Type B pancreatic cell (in vitro differentiated cells): ENCODE results near the gene GPR17. TPM values are rescaled to one million over a fixed set of nuclear protein-coding genes. Genes with fewer than 3 reads are reported as not detected.
A peak's percentile ranks its signal among the peaks of the same experiment; 100 is the strongest.

Source experiments
- DNase-seq: peaks from one replicate; pipeline ENCODE4 v3.0.0; 2021; ENCODE audit warnings: mixed read lengths; ENCODE audit not compliant: unreplicated experiment; ENCODE audit errors: extremely low spot score
- H3K27ac Mint-ChIP-seq: 2 replicates; pipeline ENCODE4 v1.8.0; 2021; ENCODE audit warnings: mild to moderate bottlenecking, mixed read lengths
- H3K27me3 Mint-ChIP-seq: 2 replicates; pipeline ENCODE4 v1.8.0; 2021; ENCODE audit warnings: mixed read lengths
- H3K36me3 Mint-ChIP-seq: 2 replicates; pipeline ENCODE4 v1.8.0; 2021; ENCODE audit warnings: mixed read lengths
- H3K4me1 Mint-ChIP-seq: one replicate; pipeline ENCODE4 v1.8.0; 2021; ENCODE audit warnings: mixed read lengths; ENCODE audit not compliant: unreplicated experiment
- H3K4me3 Mint-ChIP-seq: 2 replicates; pipeline ENCODE4 v1.8.0; 2021; ENCODE audit warnings: mild to moderate bottlenecking, mixed read lengths
- H3K9me3 Mint-ChIP-seq: 2 replicates; pipeline ENCODE4 v1.8.0; 2021; ENCODE audit warnings: mixed read lengths
- long read RNA-seq: library from polyadenylated mRNA; unstranded; transcript quantifications from one replicate; pipeline ENCODE4 v2.0.0, GENCODE V29; 2020
- total RNA-seq: library from RNA; stranded (reverse); gene quantifications from 2 replicates; pipeline ENCODE4 v1.2.1, GENCODE V29; 2021; ENCODE audit warnings: low replicate concordance
- TF ChIP-seq, protein P1 (sequence below): fragments of 200-600 bp; sonication (generic); conservative IDR thresholded peaks from 2 replicates; pipeline ENCODE4 v1.5.0; 2021; ENCODE audit warnings: antibody characterized with exemption, mild to moderate bottlenecking

Gene GPR17, protein sequence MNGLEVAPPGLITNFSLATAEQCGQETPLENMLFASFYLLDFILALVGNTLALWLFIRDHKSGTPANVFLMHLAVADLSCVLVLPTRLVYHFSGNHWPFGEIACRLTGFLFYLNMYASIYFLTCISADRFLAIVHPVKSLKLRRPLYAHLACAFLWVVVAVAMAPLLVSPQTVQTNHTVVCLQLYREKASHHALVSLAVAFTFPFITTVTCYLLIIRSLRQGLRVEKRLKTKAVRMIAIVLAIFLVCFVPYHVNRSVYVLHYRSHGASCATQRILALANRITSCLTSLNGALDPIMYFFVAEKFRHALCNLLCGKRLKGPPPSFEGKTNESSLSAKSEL
- total RNA-seq, result 0.19 TPM in 1 of 2 replicates, not detected in the other
- long read RNA-seq, result 0 reads

DNA sequence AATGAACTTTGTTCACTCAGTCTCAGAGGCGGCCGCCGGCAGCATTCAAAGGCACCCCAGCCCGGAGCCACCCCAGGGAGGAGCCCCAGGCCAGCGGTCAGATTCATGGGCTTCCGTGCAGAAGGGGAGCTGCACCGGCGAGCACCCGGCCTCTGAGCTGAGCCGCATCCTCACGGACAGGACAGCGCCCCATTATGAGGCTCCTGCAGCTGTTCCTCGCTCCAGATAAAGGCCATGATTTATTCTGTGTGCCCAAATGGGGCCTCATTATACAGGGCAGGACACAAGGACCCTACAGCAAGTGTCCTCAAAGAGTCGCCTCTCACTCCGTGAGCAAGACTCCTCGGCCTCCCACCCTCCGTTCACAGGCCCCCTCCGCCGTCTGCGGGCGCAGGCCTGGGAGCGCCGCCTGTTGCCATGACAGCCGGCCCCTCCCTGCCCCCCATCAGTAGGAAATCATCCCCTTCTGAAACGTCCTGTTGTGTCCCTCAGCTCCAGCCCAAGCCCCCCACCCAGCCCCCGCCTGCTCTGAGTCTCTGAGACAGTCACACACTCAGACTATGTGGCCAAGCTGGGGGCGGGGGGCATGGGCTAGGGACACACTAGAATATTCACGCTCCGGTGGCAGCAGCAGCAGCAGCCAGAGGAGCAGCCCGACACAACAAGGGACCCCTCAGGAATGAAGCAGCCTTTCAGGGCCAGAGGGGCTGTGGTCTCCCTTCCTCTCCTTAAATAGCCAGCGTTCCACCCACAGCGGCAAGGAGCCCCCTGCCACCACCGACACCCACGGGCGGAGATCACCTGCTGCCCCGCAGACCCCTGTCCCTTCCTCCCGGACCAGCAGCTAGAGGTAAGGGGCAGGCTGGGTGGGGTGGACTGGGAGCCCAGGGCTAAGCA lies at the start of gene GPR17:
Gene GPR17 (plus strand): TSS at position 759 of the 897 bp plus-strand sequence. CDS start 4,583 bp downstream, outside the sequence.
- peaks cover 9% of the 10 kb centered on the region for H3K4me1 Mint-ChIP-seq
- DNase-seq, result no peak
- H3K36me3 Mint-ChIP-seq, result no peaks in the 10 kb centered on the region
- TF ChIP-seq, protein P1, sequence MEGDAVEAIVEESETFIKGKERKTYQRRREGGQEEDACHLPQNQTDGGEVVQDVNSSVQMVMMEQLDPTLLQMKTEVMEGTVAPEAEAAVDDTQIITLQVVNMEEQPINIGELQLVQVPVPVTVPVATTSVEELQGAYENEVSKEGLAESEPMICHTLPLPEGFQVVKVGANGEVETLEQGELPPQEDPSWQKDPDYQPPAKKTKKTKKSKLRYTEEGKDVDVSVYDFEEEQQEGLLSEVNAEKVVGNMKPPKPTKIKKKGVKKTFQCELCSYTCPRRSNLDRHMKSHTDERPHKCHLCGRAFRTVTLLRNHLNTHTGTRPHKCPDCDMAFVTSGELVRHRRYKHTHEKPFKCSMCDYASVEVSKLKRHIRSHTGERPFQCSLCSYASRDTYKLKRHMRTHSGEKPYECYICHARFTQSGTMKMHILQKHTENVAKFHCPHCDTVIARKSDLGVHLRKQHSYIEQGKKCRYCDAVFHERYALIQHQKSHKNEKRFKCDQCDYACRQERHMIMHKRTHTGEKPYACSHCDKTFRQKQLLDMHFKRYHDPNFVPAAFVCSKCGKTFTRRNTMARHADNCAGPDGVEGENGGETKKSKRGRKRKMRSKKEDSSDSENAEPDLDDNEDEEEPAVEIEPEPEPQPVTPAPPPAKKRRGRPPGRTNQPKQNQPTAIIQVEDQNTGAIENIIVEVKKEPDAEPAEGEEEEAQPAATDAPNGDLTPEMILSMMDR, result no peak
- peaks cover 3% of the 10 kb centered on the region for H3K27me3 Mint-ChIP-seq
- H3K27ac Mint-ChIP-seq, result no peak within 1 kb of the TSS
- no peak within 1 kb of the TSS for H3K4me3 Mint-ChIP-seq
- H3K9me3 Mint-ChIP-seq, result no peaks in the 10 kb centered on the region

DNA sequence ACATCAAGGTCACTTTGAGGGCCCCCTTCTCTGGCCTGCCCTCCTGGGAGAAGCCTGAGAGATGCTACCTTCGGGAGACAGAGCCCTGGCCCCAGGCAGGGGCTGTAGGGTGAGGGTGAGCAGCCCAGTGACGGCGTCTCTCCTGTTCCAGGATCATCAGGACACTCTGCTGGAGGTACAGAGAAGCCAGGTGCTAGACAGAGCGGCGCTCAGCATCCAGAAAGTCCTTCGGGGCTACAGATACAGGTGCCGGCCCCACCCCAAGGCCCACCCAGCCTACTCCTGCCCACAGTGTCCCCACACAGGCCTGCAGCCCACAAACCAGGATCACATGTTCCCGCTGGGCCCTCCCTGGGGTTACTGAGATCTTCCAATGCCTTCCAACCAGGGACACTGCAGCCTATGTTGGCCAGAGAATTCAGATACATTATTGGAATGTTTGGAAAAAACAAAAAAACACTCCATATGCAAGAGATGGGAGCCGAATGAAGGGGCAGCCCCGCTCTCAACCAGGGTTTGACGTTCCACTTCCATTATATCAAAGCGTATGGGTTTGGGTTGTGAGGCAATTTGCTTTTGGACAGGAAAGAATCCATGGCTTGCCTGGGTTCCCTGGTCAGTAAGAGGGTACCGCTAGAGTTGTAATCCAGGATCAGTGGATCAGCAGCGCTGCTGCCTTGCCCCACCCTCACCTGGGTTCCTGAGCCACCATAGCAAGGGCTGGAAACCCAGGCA lies 49.5 kb upstream of the GPR17 start:
- Mint-ChIP-seq H3K27me3 (peaks cover 12% of the 10 kb centered on the region), H3K4me1 (no peaks in the 10 kb centered on the region), H3K36me3 (no peaks in the 10 kb centered on the region), H3K9me3 (no peaks in the 10 kb centered on the region), H3K27ac (no peak overlapping the region), H3K4me3 (no peak overlapping the region)
- TF ChIP-seq, protein P1, result no peak
- peak; percentile 54 for DNase-seq

DNA sequence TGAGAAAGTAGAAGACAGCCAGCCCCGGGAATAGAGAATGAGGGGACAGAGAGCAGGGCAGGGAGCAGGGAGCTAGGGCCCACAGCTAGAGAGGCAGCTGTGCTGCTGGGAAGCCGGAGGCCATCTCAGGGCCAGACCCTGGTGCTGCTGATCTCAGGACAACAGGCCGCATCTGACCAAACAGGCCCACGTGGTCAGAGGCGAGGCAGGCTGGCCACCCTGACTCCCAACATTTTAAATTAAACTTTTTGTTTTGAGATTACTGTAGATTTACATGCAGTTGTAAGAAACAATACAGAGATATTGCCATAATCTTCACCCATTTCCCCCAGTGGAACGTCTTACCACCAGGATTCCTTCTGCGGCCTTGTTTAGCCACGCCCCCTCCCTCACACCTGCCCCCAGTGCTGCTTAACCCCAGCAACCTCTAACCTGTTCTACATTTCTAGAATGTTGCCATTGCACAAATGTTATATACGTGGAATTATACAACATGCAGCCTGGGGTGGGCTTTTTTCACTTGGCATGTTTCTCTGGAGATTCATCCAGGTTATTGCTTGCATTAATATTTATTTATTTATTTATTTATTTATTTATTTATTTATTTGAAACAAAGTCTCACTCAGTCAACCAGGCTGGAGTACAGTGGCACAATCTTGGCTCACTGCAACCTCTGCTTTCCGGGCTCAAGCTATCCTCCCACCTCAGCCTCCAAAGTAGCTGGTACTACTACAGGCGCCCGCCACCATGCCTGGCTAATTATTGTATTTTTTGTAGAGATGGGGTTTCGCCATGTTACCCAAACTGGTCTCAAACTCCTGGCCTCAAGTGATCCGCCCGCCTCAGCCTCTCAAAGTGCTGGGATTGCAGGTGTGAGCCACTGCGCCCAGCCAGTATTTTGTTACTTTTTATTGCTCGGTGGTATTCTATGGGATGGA lies 48.6 kb upstream of the GPR17 start:
- H3K27me3 Mint-ChIP-seq, result peaks cover 12% of the 10 kb centered on the region
- no peak overlapping the region for H3K27ac Mint-ChIP-seq
- H3K36me3 Mint-ChIP-seq, result no peaks in the 10 kb centered on the region
- H3K9me3 Mint-ChIP-seq, result no peaks in the 10 kb centered on the region
- DNase-seq, result peak; percentile 39
- TF ChIP-seq, protein P1, result no peak
- no peak overlapping the region for H3K4me3 Mint-ChIP-seq
- no peaks in the 10 kb centered on the region for H3K4me1 Mint-ChIP-seq

DNA sequence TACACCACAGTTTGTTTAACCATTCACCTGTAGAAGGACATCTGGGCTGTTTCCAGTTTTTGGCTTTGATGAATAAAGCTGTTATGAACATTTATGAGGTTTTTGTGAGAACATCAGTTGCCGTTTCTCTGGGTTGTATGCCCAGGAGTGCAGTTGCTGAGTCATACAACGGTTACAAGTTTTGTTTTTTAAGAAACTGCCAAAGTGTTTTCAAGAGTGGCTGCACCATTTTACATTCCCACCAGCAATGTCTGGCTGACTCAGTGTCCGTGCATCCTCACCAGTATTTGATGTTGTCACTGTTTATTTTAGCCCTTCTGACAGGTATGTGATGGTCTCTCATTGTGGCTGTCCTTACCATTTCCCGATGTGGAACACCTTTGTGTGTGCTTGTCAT lies 48.0 kb upstream of the GPR17 start:
- no peaks in the 10 kb centered on the region for H3K4me1 Mint-ChIP-seq

More for the DNA sequence above, 48.0 kb upstream of the GPR17 start:
- TF ChIP-seq, protein P1, result no peak
- no peak overlapping the region for H3K4me3 Mint-ChIP-seq
- H3K9me3 Mint-ChIP-seq, result peaks cover under 1% of the 10 kb centered on the region
- H3K27ac Mint-ChIP-seq, result no peak overlapping the region
- peaks cover 12% of the 10 kb centered on the region for H3K27me3 Mint-ChIP-seq
- no peaks in the 10 kb centered on the region for H3K36me3 Mint-ChIP-seq
- DNase-seq, result peak; percentile 22
